ENCODE results near the gene MEIOB. TPM values are rescaled to one million over a fixed set of nuclear protein-coding genes. Genes with fewer than 3 reads are reported as not detected.
A peak's percentile ranks its signal among the peaks of the same experiment; 100 is the strongest.

The MEIOB gene
- total RNA-seq, 1 experiment from 2014 or later = 1.3 TPM

DNA sequence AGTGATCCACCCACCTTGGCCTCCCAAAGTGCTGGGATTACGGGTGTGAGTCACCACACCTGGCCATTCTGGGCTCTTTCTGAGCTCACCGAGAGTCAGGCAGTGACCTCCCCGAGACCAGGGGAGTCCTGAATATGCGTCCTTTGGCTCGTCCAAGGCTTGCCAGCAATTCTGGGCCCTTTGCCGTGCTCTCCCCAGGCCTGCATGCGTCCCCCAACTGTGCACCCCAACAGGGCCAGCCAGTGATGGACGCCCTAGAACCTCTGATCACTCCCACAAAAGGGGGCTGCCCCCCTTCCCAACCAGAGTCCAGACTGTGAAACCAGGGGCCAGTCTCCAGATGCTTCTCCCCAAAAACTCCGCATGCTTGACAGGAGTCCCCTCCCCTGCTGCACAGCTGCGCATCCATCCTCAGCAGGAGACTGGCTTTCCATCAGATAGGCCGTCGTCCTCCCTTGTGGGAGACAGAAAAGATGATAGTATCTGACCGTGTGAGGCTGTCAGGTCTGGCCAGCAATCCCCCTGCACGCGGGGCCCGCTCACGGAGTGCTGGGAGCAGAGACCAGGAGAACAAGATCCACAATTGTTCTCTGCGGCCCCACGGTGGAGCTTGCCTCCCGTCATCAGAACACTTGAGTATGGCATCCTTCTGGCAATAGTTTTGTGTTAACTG, 30.7 kb upstream of the MEIOB start:
- Histone ChIP-seq H4K8ac (replicated peaks; ENCODE audit: insufficient read length, low read depth, low read length) (no peak overlapping the region), H3K79me1 (ENCODE audit: insufficient read depth, low read depth, low read length, poor library complexity, severe bottlenecking) (no peaks in the 10 kb centered on the region), H3K27me3 (ENCODE audit: insufficient read depth, low read length) (no peaks in the 10 kb centered on the region), H2BK15ac (ENCODE audit: low read depth, low read length) (no peak overlapping the region), H2BK20ac (ENCODE audit: low read depth, low read length, poor library complexity, severe bottlenecking) (no peak overlapping the region), H3K4me2 (ENCODE audit: insufficient read depth, insufficient read length, low read length) (no peak overlapping the region), H3K4ac (ENCODE audit: low read depth, low read length) (no peak overlapping the region), H2AK5ac (ENCODE audit: insufficient read length, low read length) (no peak overlapping the region), H2AFZ (ENCODE audit: low read length) (no peak overlapping the region), H4K91ac (ENCODE audit: insufficient read length, low read depth, low read length) (no peak overlapping the region), H3K23ac (ENCODE audit: insufficient read length, low read depth, low read length) (no peak overlapping the region), H3K14ac (ENCODE audit: insufficient read depth, low read length) (no peak overlapping the region), H2BK5ac (ENCODE audit: insufficient read length, low read length) (no peak overlapping the region), H3K4me1 (ENCODE audit: insufficient read depth, low read length) (no peaks in the 10 kb centered on the region; the same call in 1 of the 2 replicates), H3K18ac (ENCODE audit: insufficient read length, low read depth, low read length) (no peak overlapping the region), H4K5ac (ENCODE audit: insufficient read length, low read depth, low read length) (no peak overlapping the region), H3K27ac (ENCODE audit: insufficient read length, low read depth, low read length) (no peak overlapping the region), H3T11ph (ENCODE audit: low read length) (no peak overlapping the region), H3K9ac (ENCODE audit: extremely low read depth, insufficient read length, low read length) (no peak overlapping the region), H3K79me2 (ENCODE audit: insufficient read depth, low read length) (no peaks in the 10 kb centered on the region), H3K56ac (ENCODE audit: insufficient read length, low read depth, low read length) (no peak overlapping the region), H2BK120ac (ENCODE audit: low read depth, low read length, poor library complexity, severe bottlenecking) (no peak overlapping the region), H3K23me2 (ENCODE audit: insufficient read length, low read depth, low read length, poor library complexity, severe bottlenecking) (no peaks in the 10 kb centered on the region), H3K9me3 (ENCODE audit: control insufficient read depth, low read depth, low read length) (no peaks in the 10 kb centered on the region), H2BK12ac (ENCODE audit: insufficient read length, low read depth, low read length) (no peak overlapping the region), H4K20me1 (ENCODE audit: control insufficient read depth, insufficient read depth, insufficient read length) (no peaks in the 10 kb centered on the region)
- TF ChIP-seq, protein P1, sequence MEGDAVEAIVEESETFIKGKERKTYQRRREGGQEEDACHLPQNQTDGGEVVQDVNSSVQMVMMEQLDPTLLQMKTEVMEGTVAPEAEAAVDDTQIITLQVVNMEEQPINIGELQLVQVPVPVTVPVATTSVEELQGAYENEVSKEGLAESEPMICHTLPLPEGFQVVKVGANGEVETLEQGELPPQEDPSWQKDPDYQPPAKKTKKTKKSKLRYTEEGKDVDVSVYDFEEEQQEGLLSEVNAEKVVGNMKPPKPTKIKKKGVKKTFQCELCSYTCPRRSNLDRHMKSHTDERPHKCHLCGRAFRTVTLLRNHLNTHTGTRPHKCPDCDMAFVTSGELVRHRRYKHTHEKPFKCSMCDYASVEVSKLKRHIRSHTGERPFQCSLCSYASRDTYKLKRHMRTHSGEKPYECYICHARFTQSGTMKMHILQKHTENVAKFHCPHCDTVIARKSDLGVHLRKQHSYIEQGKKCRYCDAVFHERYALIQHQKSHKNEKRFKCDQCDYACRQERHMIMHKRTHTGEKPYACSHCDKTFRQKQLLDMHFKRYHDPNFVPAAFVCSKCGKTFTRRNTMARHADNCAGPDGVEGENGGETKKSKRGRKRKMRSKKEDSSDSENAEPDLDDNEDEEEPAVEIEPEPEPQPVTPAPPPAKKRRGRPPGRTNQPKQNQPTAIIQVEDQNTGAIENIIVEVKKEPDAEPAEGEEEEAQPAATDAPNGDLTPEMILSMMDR (conservative IDR thresholded peaks at IDR 0.05) = no peak
- no peak for DNase-seq
- WGBS (ENCODE audit: extremely low coverage, insufficient read length, low lambda C conversion rate) = no CpG with 5 or more reads among the region's 20 CpGs
- Mint-ChIP-seq H3K27ac (0 out of 7 replicates have a peak overlapping the region, but pooled peaks of 1 of the 3 experiments have one; percentile 34), H3K9me3 (no peaks in the 10 kb centered on the region; a peak in 1 of 5 replicates), H3K4me3 (no peak overlapping the region), H3K27me3 (ENCODE audit: low read depth) (peaks cover 45% of the 10 kb centered on the region), H3K36me3 (ENCODE audit: insufficient read depth in 1 of 3, low read depth in 3 of 3) (no peaks in the 10 kb centered on the region; a peak in 1 of 7 replicates), H3K4me1 (peaks cover 0 to 8% of the 10 kb centered on the region in 2 experiments; a peak in 2 of 4 replicates)

Measured in H9 (cell line).